H1 (cell line): ENCODE data around the gene KRT17. TPM values are rescaled to one million over a fixed set of nuclear protein-coding genes. Genes with fewer than 3 reads are reported as not detected.
A peak's percentile ranks its signal among the peaks of the same experiment; 100 is the strongest.

Source experiments
- CTCF ChIA-PET: fragments of 300-600 bp; sonication (Branson Sonifier 250); formaldehyde crosslinking; loops from one replicate; lab custom pipeline; 2021; ENCODE audit not compliant: partially characterized antibody; lab: Charles Lee
- POLR2A ChIA-PET: fragments of 300-600 bp; sonication (Branson Sonifier 250); formaldehyde crosslinking; loops from one replicate; lab custom pipeline; 2021; ENCODE audit warnings: inconsistent platforms; ENCODE audit not compliant: partially characterized antibody; lab: Charles Lee
- DNase-seq, 2 experiments: peaks; one replicate each; pipeline versions ENCODE4 v3.0.0 to v3.0.0-alpha.2; 2010 to 2022; ENCODE audit warnings: low spot score in 2 of 2, low read depth in 1 of 2, mixed read lengths in 1 of 2
- FAIRE-seq: peaks from 2 replicates; lab custom pipeline; 2011; peaks lifted over from hg19 to GRCh38; lab: Jason Lieb, UNC
- H2AFZ ChIP-seq: 2 replicates; pipeline ENCODE4 v1.8.1; 2012; ENCODE audit warnings: low read length, inconsistent platforms
- H2AK5ac ChIP-seq: 2 replicates; pipeline ENCODE4 v1.6.1; 2013; ENCODE audit warnings: low read depth, low read length
- H2BK120ac ChIP-seq: replicated peaks from 2 replicates; pipeline ENCODE3; 2013; ENCODE audit warnings: low read depth, low read length, inconsistent platforms
- H2BK12ac ChIP-seq: 2 replicates; pipeline ENCODE4 v1.6.1; 2013; ENCODE audit warnings: low read depth, low read length
- H2BK15ac ChIP-seq: 2 replicates; pipeline ENCODE4 v1.6.1; 2013; ENCODE audit warnings: low read length
- H2BK20ac ChIP-seq: 2 replicates; pipeline ENCODE4 v1.6.1; 2013; ENCODE audit warnings: low read length
- H2BK5ac ChIP-seq: 2 replicates; pipeline ENCODE4 v1.6.1; 2013; ENCODE audit warnings: low read depth, low read length
- H3K14ac ChIP-seq: 2 replicates; pipeline ENCODE4 v1.6.1; 2013; ENCODE audit warnings: inconsistent platforms; ENCODE audit not compliant: insufficient read length
- H3K18ac ChIP-seq: 2 replicates; pipeline ENCODE4 v1.6.1; 2013; ENCODE audit warnings: low read length; ENCODE audit errors: extremely low read depth
- H3K23ac ChIP-seq: 2 replicates; pipeline ENCODE4 v1.6.1; 2013; ENCODE audit warnings: inconsistent platforms; ENCODE audit not compliant: insufficient read length
- H3K23me2 ChIP-seq: 2 replicates; pipeline ENCODE4 v1.6.1; 2013; ENCODE audit warnings: low read depth, low read length
- H3K27ac ChIP-seq: 2 replicates; pipeline ENCODE4 v1.6.1; 2011; ENCODE audit warnings: low read depth, low read length, inconsistent platforms
- H3K27me3 ChIP-seq, 4 experiments: replicated peaks in 1 of 4; 1 replicate in 1 of 4; 2 replicates in 3 of 4; pipeline versions ENCODE4 v1.6.1 to v1.8.1; 2011 to 2013; ENCODE audit warnings: low read length in 3 of 4, mild to moderate bottlenecking in 3 of 4, inconsistent platforms in 2 of 4, mixed read lengths in 2 of 4, moderate library complexity in 1 of 4; ENCODE audit not compliant: control insufficient read depth in 3 of 4, insufficient read depth in 3 of 4; ENCODE audit errors: extremely low read depth in 1 of 4
- H3K36me3 ChIP-seq, 4 experiments: 2 replicates each; pipeline versions ENCODE4 v1.6.1 to v1.8.1; 2011 to 2013; ENCODE audit warnings: mild to moderate bottlenecking in 4 of 4, low read length in 3 of 4, moderate library complexity in 2 of 4, control low read depth in 1 of 4, inconsistent platforms in 1 of 4; ENCODE audit not compliant: insufficient read depth in 4 of 4, control insufficient read depth in 2 of 4
- H3K4ac ChIP-seq: replicated peaks from 2 replicates; pipeline ENCODE3; 2013; ENCODE audit warnings: low read length, low read depth, mixed read lengths, inconsistent platforms; ENCODE audit not compliant: insufficient read length
- H3K4me1 ChIP-seq, 4 experiments: replicated peaks in 1 of 4; 1 replicate in 1 of 4; 2 replicates in 3 of 4; pipeline versions ENCODE4 v1.6.1 to v1.8.1; 2011 to 2013; ENCODE audit warnings: low read length in 3 of 4, inconsistent platforms in 2 of 4, mixed read lengths in 1 of 4; ENCODE audit not compliant: insufficient read depth in 4 of 4, control insufficient read depth in 3 of 4
- H3K4me2 ChIP-seq, 2 experiments: 2 replicates each; pipeline versions ENCODE4 v1.6.1 to v1.8.1; 2011 to 2013; ENCODE audit warnings: low read depth in 2 of 2, low read length in 2 of 2, control low read depth in 1 of 2, inconsistent platforms in 1 of 2, mild to moderate bottlenecking in 1 of 2; ENCODE audit not compliant: insufficient read depth in 1 of 2
- H3K4me3 ChIP-seq, 4 experiments: fragments of 200-600, 300-600 bp in 1 of 4; sonication (generic), shearing (Covaris generic), sonication (Bioruptor Twin) in 1 of 4; 2 replicates each; pipeline versions ENCODE4 v1.5.1 to v1.8.1; 2011 to 2016; ENCODE audit warnings: low read length in 4 of 4, low read depth in 3 of 4, control low read depth in 2 of 4, inconsistent platforms in 2 of 4, mild to moderate bottlenecking in 2 of 4, mixed read lengths in 1 of 4, moderate library complexity in 1 of 4; ENCODE audit not compliant: insufficient read depth in 2 of 4; ENCODE audit errors: extremely low read depth in 1 of 4
- H3K56ac ChIP-seq: replicated peaks from 2 replicates; pipeline ENCODE3; 2013; ENCODE audit warnings: low read depth, mild to moderate bottlenecking, mixed read lengths, low read length, inconsistent platforms; ENCODE audit not compliant: insufficient read length
- H3K79me1 ChIP-seq: 2 replicates; pipeline ENCODE4 v1.6.1; 2013; ENCODE audit warnings: low read depth, low read length, control low read depth
- H3K79me2 ChIP-seq, 2 experiments: 2 replicates each; pipeline versions ENCODE4 v1.6.1 to v1.8.1; 2012 to 2013; ENCODE audit warnings: low read length in 2 of 2, mild to moderate bottlenecking in 2 of 2, inconsistent platforms in 1 of 2; ENCODE audit not compliant: insufficient read depth in 2 of 2, control insufficient read depth in 1 of 2
- H3K9ac ChIP-seq, 4 experiments: replicated peaks in 1 of 4; 1 replicate in 1 of 4; 2 replicates in 3 of 4; pipeline versions ENCODE4 v1.6.1 to v1.8.1; 2011 to 2013; ENCODE audit warnings: low read depth in 3 of 4, low read length in 3 of 4, control low read depth in 2 of 4, mild to moderate bottlenecking in 2 of 4, moderate library complexity in 2 of 4, inconsistent platforms in 1 of 4; ENCODE audit errors: extremely low read depth in 1 of 4
- H3K9me3 ChIP-seq, 2 experiments: 2 replicates each; pipeline versions ENCODE4 v1.6.1 to v1.8.1; 2012 to 2013; ENCODE audit warnings: mild to moderate bottlenecking in 2 of 2, moderate library complexity in 2 of 2, control low read depth in 1 of 2, inconsistent platforms in 1 of 2, low read depth in 1 of 2, low read length in 1 of 2, mixed read lengths in 1 of 2; ENCODE audit not compliant: insufficient read depth in 2 of 2
- H4K20me1 ChIP-seq, 2 experiments: replicated peaks in 1 of 2; 2 replicates each; pipeline versions ENCODE3 to v1.8.1; 2011 to 2013; ENCODE audit warnings: inconsistent platforms in 2 of 2, low read length in 2 of 2, mild to moderate bottlenecking in 1 of 2; ENCODE audit not compliant: insufficient read depth in 2 of 2, control insufficient read depth in 1 of 2
- H4K5ac ChIP-seq: 2 replicates; pipeline ENCODE4 v1.6.1; 2013; ENCODE audit warnings: low read length, low read depth, mixed read lengths, inconsistent platforms; ENCODE audit not compliant: insufficient read length
- H4K8ac ChIP-seq: 2 replicates; pipeline ENCODE4 v1.8.0; 2013; ENCODE audit warnings: mild to moderate bottlenecking, moderate library complexity, low read length, inconsistent platforms; ENCODE audit not compliant: insufficient read depth; ENCODE audit errors: extremely low read depth
- H4K91ac ChIP-seq: replicated peaks from 2 replicates; pipeline ENCODE3; 2013; ENCODE audit warnings: low read length, mixed read lengths, inconsistent platforms; ENCODE audit not compliant: insufficient read length
- TBP ChIP-seq: IDR thresholded peaks from 2 replicates; pipeline ENCODE4 v1.6.1; 2011; ENCODE audit warnings: low read depth, low read length, improper control_type of control experiment
- WGBS, 2 experiments: shearing (Covaris generic) in 1 of 2; methylation state at CpG; one replicate each; pipeline versions ENCODE4 v1.1.6 to v1.1.7; 2013 to 2015; ENCODE audit warnings: low lambda C conversion rate in 2 of 2, mixed read lengths in 2 of 2, inconsistent platforms in 1 of 2, low coverage in 1 of 2, missing lambda C conversion rate in 1 of 2; ENCODE audit not compliant: insufficient replicate concordance in 2 of 2, insufficient coverage in 1 of 2, insufficient read length in 1 of 2; ENCODE audit errors: extremely low coverage in 1 of 2, missing lambda C conversion rate in 1 of 2; 5-methylcytosine and 5-hydroxymethylcytosine counted together
- polyA plus RNA-seq, 7 experiments: library from polyadenylated mRNA; depleted of rRNA in 3 of 7; stranded (reverse) in 5 of 7; unstranded in 2 of 7; fragments of >200 nt in 5 of 7; fragments of 200-250 nt in 2 of 7; gene quantifications; 1 replicate in 5 of 7; 2 replicates in 1 of 7; 4 replicates in 1 of 7; pipeline versions ENCODE4 v1.2.1 to v1.2.3, GENCODE V29; 2011 to 2013; ENCODE audit warnings: missing spikeins in 2 of 7, mixed read lengths in 2 of 7
- total RNA-seq: library from RNA; stranded (reverse); fragmentation: NEBNext Ultra II Directional; extraction: Animal tissue kit (Norgen Biotek cat#: 25700); gene quantifications from 2 replicates; pipeline ENCODE4 v1.2.1, GENCODE V29; 2021

The KRT17 gene
- total and polyA plus RNA-seq, 2 of the 8 experiments (the other 6 are each of a cell fraction or from before 2014, with no cell fraction given), result 0.50 to 0.95 TPM

DNA sequence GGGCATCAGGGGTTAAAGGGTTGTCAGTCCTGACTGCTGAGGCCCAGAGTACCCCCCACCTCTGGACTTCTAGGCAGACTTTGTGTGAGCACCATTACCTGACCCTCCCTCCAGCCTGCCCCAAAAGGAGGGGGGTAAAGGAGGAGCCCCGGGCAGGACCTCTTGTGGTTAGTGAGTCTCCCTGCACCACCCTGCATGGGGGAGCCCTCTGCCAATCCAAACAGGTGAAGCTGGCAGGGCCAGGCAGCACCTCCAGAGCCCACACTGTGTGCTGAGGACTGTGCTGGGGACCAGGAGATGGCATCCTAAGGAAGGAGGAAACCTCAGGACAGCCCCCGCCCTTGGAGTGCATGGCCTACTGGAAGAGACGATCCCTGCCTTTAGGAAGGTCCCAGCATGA is 35.1 kb downstream of the KRT17 start:
- no peak overlapping the region for H3K18ac ChIP-seq
- no peak overlapping the region for H3K4me3 ChIP-seq
- H3K23ac ChIP-seq, result no peak overlapping the region
- H2AFZ ChIP-seq, result no peak overlapping the region
- WGBS, 2 experiments, result 71% methylated on average over 3 of the region's 3 CpGs; no CpG with 5 or more reads in 1 of the 2 experiments
- H2AK5ac ChIP-seq, result no peak overlapping the region
- no peak overlapping the region for H2BK5ac ChIP-seq
- no peak overlapping the region for H3K9ac ChIP-seq
- no peak overlapping the region for H2BK12ac ChIP-seq
- no peaks in the 10 kb centered on the region for H3K79me1 ChIP-seq
- ChIA-PET CTCF (interaction anchor here (1.0 to 2.9 kb wide), 3 partner anchors 10 to 74 kb away, joined by 4 to 12 read pairs (median 6); no protein-coding TSS in a partner anchor), POLR2A (no interaction called here)
- no peak overlapping the region for H4K5ac ChIP-seq
- H4K20me1 ChIP-seq, result no peaks in the 10 kb centered on the region
- no peak for FAIRE-seq
- H3K4me1 ChIP-seq, result no peaks in the 10 kb centered on the region; a peak in 1 of 7 replicates
- peaks cover 1% of the 10 kb centered on the region; the same call in 1 of the 2 replicates for H3K23me2 ChIP-seq
- H3K4me2 ChIP-seq, result no peak overlapping the region
- H3K4ac ChIP-seq, result peak overlapping the region; percentile 44
- no peak overlapping the region for H2BK120ac ChIP-seq
- no peak overlapping the region for H2BK15ac ChIP-seq
- no peak overlapping the region for H3K14ac ChIP-seq
- no peaks in the 10 kb centered on the region for H3K9me3 ChIP-seq
- no peak overlapping the region for H3K27ac ChIP-seq
- H4K8ac ChIP-seq, result no peak overlapping the region
- H4K91ac ChIP-seq, result no peak overlapping the region
- no peaks in the 10 kb centered on the region for H3K27me3 ChIP-seq
- H3K36me3 ChIP-seq, result no peaks in the 10 kb centered on the region
- no peaks in the 10 kb centered on the region for H3K79me2 ChIP-seq
- H3K56ac ChIP-seq, result no peak overlapping the region
- H2BK20ac ChIP-seq, result no peak overlapping the region
- no peak for DNase-seq
- no peak for TF ChIP-seq TBP
- TF ChIP-seq, all 59 proteins: peak for 0
